Erythroblast (primary cell): ENCODE measurements around the gene SPACA7.

Experiments used
- DNase-seq, 2 experiments: peaks; one replicate each; lab custom pipeline; 2025; lab: John Stamatoyannopoulos, UW
- GATA1 ChIP-seq: IDR thresholded peaks from 2 replicates; pipeline ENCODE4 v1.6.1; 2011; ENCODE audit warnings: low read depth, mild to moderate bottlenecking, control low read depth, low read length, moderate library complexity
- POLR2A ChIP-seq: IDR thresholded peaks from 2 replicates; pipeline ENCODE4 v1.6.1; 2011; ENCODE audit warnings: mild to moderate bottlenecking, low read length

Gene SPACA7

DNA sequence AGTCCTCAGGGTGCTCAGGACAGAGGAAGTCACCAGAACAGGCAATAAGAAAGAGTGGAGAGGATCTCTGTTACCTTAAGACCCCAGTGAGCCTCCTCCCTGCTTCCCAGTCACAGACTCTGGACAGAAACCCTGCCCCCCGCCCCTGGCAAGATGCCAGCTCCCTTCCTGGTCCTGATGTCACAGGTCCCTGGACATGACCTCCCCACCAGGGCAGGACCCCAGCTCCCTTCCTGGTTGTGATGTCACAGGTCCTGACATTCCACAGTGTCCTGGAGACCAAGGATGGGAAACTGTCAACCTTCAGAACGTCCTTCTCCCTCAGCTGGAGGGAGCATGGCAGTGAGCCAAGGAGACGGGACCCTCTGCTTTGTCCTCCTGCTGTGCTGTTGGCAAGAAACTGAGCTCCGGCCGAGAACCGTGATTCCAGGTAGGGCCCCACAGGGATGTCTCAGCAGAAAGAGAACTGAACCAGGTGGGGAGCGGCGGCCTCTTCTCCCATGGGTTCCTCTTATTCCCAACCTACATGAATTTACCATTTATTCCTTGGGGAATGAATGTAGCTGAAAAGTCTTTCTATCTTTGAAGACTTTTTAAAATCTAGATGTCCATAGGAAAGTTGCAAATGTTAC is at the start of gene SPACA7:
TSS of gene SPACA7 (plus strand) at position 306 of the 632 bp plus-strand sequence. CDS start at position 337, 31 bp downstream.
- TF ChIP-seq POLR2A = no peak
- no peak for TF ChIP-seq GATA1

DNA sequence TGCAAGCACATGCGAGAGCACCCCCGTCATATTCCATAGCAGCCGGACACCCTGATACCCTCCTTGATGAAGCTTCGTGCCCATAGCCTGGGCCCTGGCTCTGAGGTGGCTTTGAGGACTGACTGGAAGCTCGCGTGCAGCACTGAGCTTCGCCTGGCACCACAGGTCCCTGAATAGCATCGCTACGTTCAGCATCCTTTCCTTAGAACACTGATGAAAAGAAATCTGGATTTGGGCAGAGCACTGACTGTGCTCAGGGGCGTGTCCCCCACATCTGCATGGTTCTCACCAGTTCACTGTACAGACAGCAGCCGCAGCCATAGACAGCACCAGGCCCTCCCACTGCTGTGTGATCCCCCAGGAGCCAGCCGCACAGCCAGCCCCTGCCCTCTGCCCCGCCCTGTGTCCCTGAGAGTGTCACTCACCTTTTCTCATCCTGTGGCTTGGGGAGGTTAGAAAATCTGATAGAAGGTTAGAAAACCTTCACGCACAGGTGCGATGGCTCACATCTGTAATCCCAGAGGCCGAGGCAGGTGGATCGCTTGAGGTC is 49.3 kb upstream of the SPACA7 start:
- TF ChIP-seq GATA1 (no peak), POLR2A (no peak)
- no peak for DNase-seq

More for the DNA sequence above, at the start of gene SPACA7:
- no peak for DNase-seq

DNA sequence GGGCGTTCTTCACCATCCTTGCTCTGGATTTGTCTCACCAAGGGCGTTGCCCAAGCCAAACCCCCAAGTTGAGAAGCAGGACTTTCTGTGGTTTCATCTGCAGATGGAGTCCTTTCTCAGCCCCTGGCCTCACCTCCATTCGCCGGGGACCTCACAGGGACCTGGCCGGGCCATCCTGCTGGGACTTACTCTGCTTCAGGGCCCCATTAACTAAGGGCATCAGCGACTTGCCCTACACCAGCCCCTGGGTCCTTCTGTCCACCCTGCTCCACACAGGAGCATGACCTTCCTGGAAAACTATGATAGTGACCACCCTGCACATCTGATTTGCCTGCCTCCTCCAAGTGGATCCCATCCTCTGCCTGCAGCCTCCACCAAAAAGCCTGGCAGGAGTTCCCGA is 47.2 kb upstream of the SPACA7 start:
- no peak for TF ChIP-seq POLR2A
- no peak for TF ChIP-seq GATA1
- no peak for DNase-seq

DNA sequence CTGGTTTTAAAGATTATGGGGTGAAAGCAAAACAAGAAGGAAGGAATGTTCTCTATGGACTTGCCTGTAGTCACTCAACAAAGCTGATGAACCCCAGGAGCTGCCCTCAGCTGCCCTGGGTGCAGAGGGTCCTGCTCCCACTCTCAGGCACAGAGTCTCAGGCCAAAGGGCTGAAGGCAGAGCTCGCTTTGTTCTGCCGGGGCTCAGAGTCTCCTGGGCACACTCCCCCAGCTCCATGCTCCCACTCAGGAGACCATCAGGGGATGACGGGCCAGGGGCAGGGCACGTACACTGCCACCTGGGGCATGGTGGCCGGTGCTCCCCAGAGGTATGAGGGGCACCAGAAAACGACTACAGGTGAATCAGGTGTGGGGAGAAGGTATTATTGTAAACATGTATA is 46.8 kb upstream of the SPACA7 start:
- no peak for DNase-seq
- no peak for TF ChIP-seq GATA1
- TF ChIP-seq POLR2A = no peak

DNA sequence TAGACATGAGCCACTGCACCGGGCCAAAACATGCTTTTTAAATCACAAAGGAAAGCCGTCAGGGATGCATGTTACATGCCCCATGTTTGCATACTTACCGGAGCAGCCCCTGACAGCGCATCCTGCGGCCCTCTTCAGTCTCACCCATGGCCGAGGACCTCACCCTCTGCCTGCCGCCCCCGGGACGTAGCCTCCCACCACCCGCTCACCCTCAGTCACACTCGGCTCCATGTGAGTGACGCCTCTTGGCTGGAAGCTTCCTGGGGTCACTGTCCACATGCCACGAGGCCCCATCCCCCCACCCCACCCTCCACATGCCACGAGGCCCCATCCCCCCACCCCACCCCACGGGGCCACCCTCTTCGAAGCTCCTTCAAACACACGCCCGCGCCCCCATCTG is 46.1 kb upstream of the SPACA7 start:
- TF ChIP-seq GATA1 (no peak), POLR2A (no peak)
- DNase-seq = no peak

DNA sequence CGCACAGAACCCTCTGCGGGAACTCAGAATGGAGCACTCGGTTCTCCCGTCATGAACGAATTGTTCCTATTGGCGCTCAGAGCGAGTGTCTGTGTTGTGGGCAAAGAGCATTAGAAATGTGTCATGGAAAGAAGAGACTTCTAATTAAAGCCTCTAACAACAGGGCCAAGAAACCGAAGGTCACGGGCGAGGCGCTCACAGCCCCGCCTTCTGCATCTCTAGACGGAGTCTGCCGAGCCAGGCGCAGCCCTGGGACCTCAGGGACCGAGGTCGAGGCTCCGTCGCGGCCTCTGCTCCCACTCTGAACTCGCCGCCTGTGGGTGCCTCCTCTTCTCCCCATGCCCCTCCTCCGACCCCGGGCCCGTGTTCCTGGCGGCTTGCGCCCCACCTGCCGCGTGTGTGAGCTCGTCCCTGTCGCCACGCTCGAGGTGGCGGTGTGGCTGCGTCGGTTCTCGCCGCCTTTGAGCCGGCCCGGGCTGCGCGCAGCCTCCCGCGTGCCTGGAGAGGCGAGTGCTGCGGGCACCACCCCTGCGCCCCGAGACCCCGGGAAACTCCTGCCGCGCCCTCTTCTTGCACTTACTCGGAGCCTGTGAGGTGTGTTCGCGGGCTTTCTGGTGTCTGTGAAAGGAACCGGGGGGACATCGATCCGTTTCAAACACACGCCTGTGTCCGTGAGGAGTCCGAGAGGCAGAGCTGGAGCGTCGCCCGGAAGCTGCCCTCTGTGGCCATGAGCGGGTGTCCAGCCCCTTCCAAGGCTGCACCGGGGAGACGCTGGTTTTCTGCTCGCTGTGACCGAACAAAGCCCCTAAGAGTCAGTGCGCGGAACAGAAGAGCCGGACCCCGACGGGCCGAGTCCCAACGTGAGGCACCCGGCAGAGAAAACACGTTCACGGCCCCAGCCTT is 45.4 kb upstream of the SPACA7 start:
- no peak for DNase-seq

DNA sequence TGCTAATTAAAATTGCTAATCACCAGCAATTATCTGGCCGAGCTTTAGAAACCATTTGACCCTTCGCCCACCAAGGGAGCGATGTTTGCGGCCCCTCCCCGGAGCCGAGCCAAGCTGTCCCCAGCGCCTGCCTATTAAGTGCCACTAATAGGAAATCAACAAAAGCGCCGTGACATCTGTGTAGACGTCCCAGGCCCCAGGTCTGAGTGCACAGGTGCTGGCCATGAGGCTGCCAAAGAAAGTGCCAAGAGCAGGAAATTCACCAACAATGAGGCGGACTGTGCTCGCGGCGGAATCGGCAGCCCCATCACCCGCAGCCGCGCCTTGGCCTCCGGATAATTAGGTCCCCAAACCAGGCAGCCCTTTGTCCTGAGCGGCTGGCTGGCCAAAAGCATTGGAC is 44.5 kb upstream of the SPACA7 start:
- TF ChIP-seq POLR2A = no peak
- TF ChIP-seq GATA1 = no peak
- no peak for DNase-seq

More for the DNA sequence above, 45.4 kb upstream of the SPACA7 start:
- TF ChIP-seq GATA1 (no peak), POLR2A (no peak)

GRCh38 chr13:112332727-112333126 is 43.4 kb upstream of the SPACA7 start:
- DNase-seq = no peak
- TF ChIP-seq GATA1 (no peak), POLR2A (no peak)

DNA sequence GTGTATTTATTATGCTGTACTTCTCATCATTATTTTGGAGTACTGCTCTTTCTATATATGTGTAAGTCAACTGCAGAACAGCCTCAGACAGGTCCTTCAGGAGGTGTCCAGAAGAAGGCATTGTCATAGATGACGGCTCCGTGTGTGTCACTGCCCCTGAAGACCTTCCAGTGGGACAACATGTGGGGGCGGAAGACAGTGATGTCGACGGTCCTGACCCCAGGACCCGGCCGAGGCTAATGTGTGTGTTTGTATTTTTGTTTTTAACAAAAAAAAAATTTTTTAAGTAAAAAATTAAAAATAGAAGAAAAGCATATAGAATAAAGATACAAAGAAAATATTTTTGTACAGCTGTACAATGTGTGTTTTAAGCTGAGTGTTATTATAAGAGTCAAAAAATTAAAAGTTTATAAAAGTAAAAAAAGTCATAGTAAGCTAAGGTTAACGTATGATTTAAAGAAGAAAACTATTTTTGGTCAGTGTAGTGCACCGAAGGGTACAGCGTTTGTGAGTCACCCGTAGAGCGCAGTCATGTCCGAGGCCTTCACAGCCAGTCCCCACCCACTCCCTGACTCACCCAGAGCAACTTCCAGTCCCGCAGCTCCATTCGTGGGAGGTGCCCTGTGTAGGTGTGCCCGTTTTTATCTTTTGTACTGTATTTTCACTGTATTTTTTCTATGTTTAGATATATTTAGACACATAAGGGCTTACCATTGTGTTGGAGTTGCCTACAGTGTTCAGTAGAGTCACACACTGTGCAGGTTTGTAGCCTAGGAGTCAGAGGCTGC is 42.2 kb upstream of the SPACA7 start:
- DNase-seq = peak in 1 of 2 experiments; percentile 5
- TF ChIP-seq GATA1 (no peak), POLR2A (no peak)

DNA sequence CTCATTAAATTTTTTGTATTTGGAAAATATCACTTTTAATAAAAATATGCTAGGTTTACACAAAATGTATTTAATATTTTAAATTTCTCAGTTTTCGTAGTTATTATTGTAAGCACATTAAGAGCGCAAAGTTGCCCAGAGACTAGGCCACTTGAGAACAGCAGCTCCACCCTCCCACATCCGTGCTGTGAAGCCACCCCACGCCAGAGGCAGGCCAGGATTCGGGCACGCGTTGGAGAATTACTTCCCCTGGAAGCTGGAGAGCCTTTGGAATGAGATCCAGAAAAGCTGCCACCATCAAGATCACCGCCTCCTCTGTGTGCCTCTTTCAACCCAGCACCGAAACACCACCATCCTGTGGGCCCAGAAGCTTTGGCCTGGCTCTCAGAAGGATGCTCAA is 41.0 kb upstream of the SPACA7 start:
- no peak for DNase-seq

GRCh38 chr13:112341446-112341845 is 34.7 kb upstream of the SPACA7 start:
- TF ChIP-seq POLR2A (no peak), GATA1 (no peak)
- DNase-seq = no peak

More for the DNA sequence above, 41.0 kb upstream of the SPACA7 start:
- no peak for TF ChIP-seq POLR2A
- no peak for TF ChIP-seq GATA1

DNA sequence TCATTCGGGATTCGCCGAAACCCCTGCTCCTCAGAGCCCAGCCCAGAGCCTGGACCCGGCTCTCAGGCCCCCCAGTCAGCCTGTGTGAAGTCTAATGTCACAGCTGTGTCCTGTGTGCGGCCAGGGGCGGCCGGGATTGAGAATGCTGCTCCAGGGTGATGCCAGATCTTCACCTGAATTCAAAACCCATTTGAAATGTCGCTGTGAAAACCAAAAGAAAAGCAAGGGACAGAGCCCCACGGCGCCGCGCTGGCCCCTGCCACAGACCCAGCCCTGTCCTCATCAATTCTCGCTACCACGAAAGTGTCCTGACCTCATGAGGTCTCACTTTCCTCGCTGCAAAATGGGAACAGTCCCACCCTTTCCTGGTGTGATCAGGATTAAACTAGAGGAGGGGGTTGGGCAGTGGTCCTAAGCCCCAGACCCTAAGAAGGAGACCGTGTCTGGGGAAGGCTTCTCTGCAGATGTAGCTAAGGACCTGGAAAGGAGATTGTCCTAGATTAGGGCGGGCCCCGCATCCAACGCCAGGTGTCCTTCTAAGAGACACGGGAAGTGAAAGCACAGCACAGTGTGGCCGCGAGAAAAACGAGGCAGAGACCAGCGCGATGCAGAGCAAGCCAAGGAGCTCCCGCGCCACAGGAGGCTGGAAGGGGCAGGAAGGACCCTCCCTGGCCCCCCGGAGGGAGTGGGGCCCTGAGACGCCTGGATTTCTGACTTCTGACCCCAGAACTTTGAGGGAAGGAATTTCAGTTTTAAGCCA is 34.0 kb upstream of the SPACA7 start:
- no peak for DNase-seq
- TF ChIP-seq POLR2A (no peak), GATA1 (no peak)
